ENCODE results near the gene VPS35L.

Gene VPS35L

GRCh38 chr16:19512297-19512696 lies 43.2 kb upstream of the VPS35L start:
- Histone ChIP-seq H3K4me2 (ENCODE audit: low read length) (no peak overlapping the region), H3K27ac (ENCODE audit: low read depth, low read length) (no peak overlapping the region), H3F3A (ENCODE audit: control insufficient read depth, insufficient read depth) (no peaks in the 10 kb centered on the region), H3K4me1 (ENCODE audit: control insufficient read depth, low read length) (peaks cover 11% of the 10 kb centered on the region), H3K27me3 (ENCODE audit: control insufficient read depth, low read length) (no peaks in the 10 kb centered on the region), H3K79me2 (ENCODE audit: control insufficient read depth, low read length) (peaks cover 31% of the 10 kb centered on the region), H4K20me1 (ENCODE audit: control insufficient read depth, insufficient read depth, low read depth, low read length) (no peaks in the 10 kb centered on the region), H3K4me3 (ENCODE audit: low read length) (no peak overlapping the region), H3K9me3 (ENCODE audit: control insufficient read depth, insufficient read depth, low read length) (no peaks in the 10 kb centered on the region), H3K9me2 (replicated peaks; ENCODE audit: control insufficient read depth, low read length) (no peaks in the 10 kb centered on the region), H3K36me3 (ENCODE audit: control insufficient read depth, low read length) (peaks cover 83% of the 10 kb centered on the region)
- no peak for TF ChIP-seq CTCF (IDR thresholded peaks at IDR 0.05; ENCODE audit: low read depth, low read length, poor library complexity, severe bottlenecking)
- no peak for TF ChIP-seq EZH2phosphoT487 (IDR thresholded peaks at IDR 0.05; ENCODE audit: borderline replicate concordance, low read length)

GRCh38 chr16:19513377-19514053 lies 42.0 kb upstream of the VPS35L start:
- no peak overlapping the region for H3K4me3 ChIP-seq (ENCODE audit: low read length)
- TF ChIP-seq CTCF (IDR thresholded peaks at IDR 0.05; ENCODE audit: low read depth, low read length, poor library complexity, severe bottlenecking) (no peak), EZH2phosphoT487 (IDR thresholded peaks at IDR 0.05; ENCODE audit: borderline replicate concordance, low read length) (no peak)
- peaks cover 80% of the 10 kb centered on the region for H3K36me3 ChIP-seq (ENCODE audit: control insufficient read depth, low read length)
- no peaks in the 10 kb centered on the region for H3K27me3 ChIP-seq (ENCODE audit: control insufficient read depth, low read length)
- peaks cover 12% of the 10 kb centered on the region for H3K4me1 ChIP-seq (ENCODE audit: control insufficient read depth, low read length)
- H3K27ac ChIP-seq (ENCODE audit: low read depth, low read length), result no peak overlapping the region
- no peaks in the 10 kb centered on the region for H3K9me2 ChIP-seq (replicated peaks; ENCODE audit: control insufficient read depth, low read length)
- H3K9me3 ChIP-seq (ENCODE audit: control insufficient read depth, insufficient read depth, low read length), result no peaks in the 10 kb centered on the region
- H4K20me1 ChIP-seq (ENCODE audit: control insufficient read depth, insufficient read depth, low read depth, low read length), result no peaks in the 10 kb centered on the region
- H3K4me2 ChIP-seq (ENCODE audit: low read length), result no peak overlapping the region
- H3F3A ChIP-seq (ENCODE audit: control insufficient read depth, insufficient read depth), result no peaks in the 10 kb centered on the region
- peaks cover 39% of the 10 kb centered on the region for H3K79me2 ChIP-seq (ENCODE audit: control insufficient read depth, low read length)

- Histone ChIP-seq H4K20me1 (ENCODE audit: control insufficient read depth, insufficient read depth, low read depth, low read length) (no peaks in the 10 kb centered on the region; the same call in 1 of the 2 replicates), H3K9me3 (ENCODE audit: control insufficient read depth, insufficient read depth, low read length) (no peaks in the 10 kb centered on the region), H3F3A (ENCODE audit: control insufficient read depth, insufficient read depth) (no peaks in the 10 kb centered on the region), H3K27me3 (ENCODE audit: control insufficient read depth, low read length) (no peaks in the 10 kb centered on the region), H3K4me3 (ENCODE audit: low read length) (no peak overlapping the region), H3K79me2 (ENCODE audit: control insufficient read depth, low read length) (peaks cover 61% of the 10 kb centered on the region), H3K36me3 (ENCODE audit: control insufficient read depth, low read length) (peaks cover 78% of the 10 kb centered on the region), H3K9me2 (replicated peaks; ENCODE audit: control insufficient read depth, low read length) (no peaks in the 10 kb centered on the region), H3K4me1 (ENCODE audit: control insufficient read depth, low read length) (peaks cover 30% of the 10 kb centered on the region), H3K4me2 (ENCODE audit: low read length) (no peak overlapping the region), H3K27ac (ENCODE audit: low read depth, low read length) (no peak overlapping the region)
- no peak for TF ChIP-seq EZH2phosphoT487 (IDR thresholded peaks at IDR 0.05; ENCODE audit: borderline replicate concordance, low read length)
- TF ChIP-seq CTCF (IDR thresholded peaks at IDR 0.05; ENCODE audit: low read depth, low read length, poor library complexity, severe bottlenecking), result no peak
These were observed 39.7 kb upstream of the VPS35L start for GRCh38 chr16:19515757-19516156.

Measured in DOHH2 (cell line).